A549 (cell line): Measurements from ENCODE around the gene PHF2. TPM values are rescaled to one million over a fixed set of nuclear protein-coding genes. Genes with fewer than 3 reads are reported as not detected.

Experiments
- ATAC-seq, 2 experiments: fragments of 200-7000 bp in 1 of 2; fragments of >200 bp in 1 of 2; cut with Nextera tagmentation in 1 of 2; cut with Tn5 transposase in 1 of 2; 3 replicates each; pipeline versions ENCODE4 v1.8.0 to v1.9.1; 2018 to 2020; ENCODE audit warnings: mild to moderate bottlenecking in 1 of 2, moderate library complexity in 1 of 2
- CTCF ChIA-PET: fragments of 300-600 bp; sonication (Branson Sonifier 250); formaldehyde crosslinking; extraction: SDS; loops from one replicate; lab custom pipeline; 2021; ENCODE audit warnings: antibody characterized with exemption, inconsistent platforms; lab: Yijun Ruan, JAX
- POLR2A ChIA-PET: fragments of 350-600 bp; formaldehyde crosslinking; extraction: SDS; loops from one replicate; lab custom pipeline; 2021; ENCODE audit warnings: antibody characterized with exemption, inconsistent platforms; lab: Yijun Ruan, JAX
- DNase-seq, 2 experiments: peaks; one replicate each; pipeline versions ENCODE4 v3.0.0 to v3.0.0-alpha.2; 2011 to 2016; ENCODE audit warnings: low read depth in 1 of 2, low spot score in 1 of 2
- FAIRE-seq: peaks from 2 replicates; lab custom pipeline; 2011; peaks lifted over from hg19 to GRCh38; lab: Jason Lieb, UNC
- H3K27ac ChIP-seq, 2 experiments: fragments of >200 bp; sonication (Bioruptor Twin); formaldehyde crosslinking; 3 replicates each; pipeline ENCODE4 v1.5.1; 2016 to 2017
- H3K4me1 ChIP-seq: fragments of >200 bp; sonication (Bioruptor Twin); formaldehyde crosslinking; 3 replicates; pipeline ENCODE4 v1.6.1; 2016
- H3K4me2 ChIP-seq: fragments of >200 bp; sonication (Bioruptor Twin); formaldehyde crosslinking; 3 replicates; pipeline ENCODE4 v1.6.1; 2016
- H3K4me3 ChIP-seq: fragments of >200 bp; sonication (Bioruptor Twin); formaldehyde crosslinking; 3 replicates; pipeline ENCODE4 v1.5.1; 2016
- H3K9me3 ChIP-seq: fragments of >200 bp; sonication (Bioruptor Twin); formaldehyde crosslinking; 3 replicates; pipeline ENCODE4 v1.6.1; 2016
- ATOH8 ChIP-seq: fragments of 250-450 bp; sonication (Bioruptor Pico); IDR thresholded peaks from 2 replicates; pipeline ENCODE4 v1.5.0; 2020; ENCODE audit warnings: low read depth, mild to moderate bottlenecking, moderate library complexity
- BHLHE40 ChIP-seq: IDR thresholded peaks from 2 replicates; pipeline ENCODE4 v1.6.1; 2012; ENCODE audit warnings: low read depth, low read length, inconsistent platforms
- CBX8 ChIP-seq: fragments of 200-600 bp; sonication (generic); IDR thresholded peaks from 2 replicates; pipeline ENCODE4 v1.6.1; 2016
- CEBPB ChIP-seq, 2 experiments: fragments of >200 bp in 1 of 2; sonication (Bioruptor Twin) in 1 of 2; formaldehyde crosslinking in 1 of 2; IDR thresholded peaks; 2 replicates each; pipeline ENCODE4 v1.6.1; 2012 to 2016
- CHD2 ChIP-seq: fragments of 150-350 bp; IDR thresholded peaks from 2 replicates; pipeline ENCODE4 v1.6.1; 2014; ENCODE audit warnings: low read length; ENCODE audit not compliant: partially characterized antibody
- CHD4 ChIP-seq: fragments of 200-600 bp; sonication (generic); IDR thresholded peaks from 2 replicates; pipeline ENCODE4 v1.6.1; 2016; ENCODE audit warnings: antibody characterized with exemption, mild to moderate bottlenecking, borderline replicate concordance
- E2F6 ChIP-seq: IDR thresholded peaks from 2 replicates; pipeline ENCODE4 v1.6.1; 2012; ENCODE audit warnings: low read depth, borderline replicate concordance
- ELK1 ChIP-seq: fragments of 150-350 bp; IDR thresholded peaks from 2 replicates; pipeline ENCODE4 v1.6.1; 2014; ENCODE audit warnings: low read depth, mild to moderate bottlenecking, low read length
- FOSB ChIP-seq: fragments of 250-450 bp; sonication (Bioruptor Pico); IDR thresholded peaks from 2 replicates; pipeline ENCODE4 v1.5.0; 2020; ENCODE audit warnings: mild to moderate bottlenecking, moderate library complexity
- FOXS1 ChIP-seq: fragments of 250-450 bp; sonication (Bioruptor Pico); IDR thresholded peaks from 2 replicates; pipeline ENCODE4 v1.5.0; 2020; ENCODE audit warnings: mild to moderate bottlenecking, moderate library complexity
- GATA3 ChIP-seq: IDR thresholded peaks from 2 replicates; pipeline ENCODE4 v1.6.1; 2012; ENCODE audit warnings: borderline replicate concordance
- HOXA7 ChIP-seq: fragments of 250-450 bp; sonication (Bioruptor Pico); IDR thresholded peaks from 2 replicates; pipeline ENCODE4 v1.5.0; 2020; ENCODE audit warnings: mild to moderate bottlenecking, moderate library complexity
- HOXB5 ChIP-seq: fragments of 250-450 bp; sonication (Bioruptor Pico); IDR thresholded peaks from 2 replicates; pipeline ENCODE4 v1.5.0; 2020; ENCODE audit warnings: mild to moderate bottlenecking, moderate library complexity
- JUN ChIP-seq, 2 experiments: fragments of >200 bp; sonication (Bioruptor Twin); formaldehyde crosslinking; IDR thresholded peaks; 2 replicates in 1 of 2; 3 replicates in 1 of 2; pipeline ENCODE4 v1.6.1; 2016 to 2017
- JUNB ChIP-seq: fragments of >200 bp; sonication (Bioruptor Twin); formaldehyde crosslinking; IDR thresholded peaks from 2 replicates; pipeline ENCODE4 v1.6.1; 2016
- NFE2L2 ChIP-seq: fragments of 150-350 bp; conservative IDR thresholded peaks from 2 replicates; pipeline ENCODE4 v1.6.1; 2014; ENCODE audit warnings: low read length
- NPAS2 ChIP-seq: fragments of 250-450 bp; sonication (Bioruptor Pico); IDR thresholded peaks from 2 replicates; pipeline ENCODE4 v1.8.0; 2022; ENCODE audit warnings: mild to moderate bottlenecking, moderate library complexity, borderline replicate concordance
- NR3C1 ChIP-seq: fragments of >200 bp; sonication (Bioruptor Twin); formaldehyde crosslinking; IDR thresholded peaks from 3 replicates; pipeline ENCODE4 v1.6.1; 2017
- PHF8 ChIP-seq: fragments of 200-600 bp; sonication (generic); IDR thresholded peaks from 2 replicates; pipeline ENCODE4 v1.6.1; 2016; ENCODE audit warnings: low read depth, mild to moderate bottlenecking, antibody characterized with exemption, moderate library complexity, borderline replicate concordance
- POLR2A ChIP-seq: IDR thresholded peaks from 2 replicates; pipeline ENCODE4 v1.6.1; 2012; ENCODE audit warnings: mild to moderate bottlenecking, low read length
- POLR2AphosphoS2 ChIP-seq: conservative IDR thresholded peaks from 2 replicates; pipeline ENCODE4 v1.6.1; 2012; ENCODE audit warnings: low read length, improper control_type of control experiment, inconsistent platforms
- RCOR1 ChIP-seq: fragments of 150-350 bp; IDR thresholded peaks from 2 replicates; pipeline ENCODE4 v1.6.1; 2014; ENCODE audit warnings: antibody characterized with exemption, low read length, low read depth
- SMC3 ChIP-seq: fragments of >200 bp; sonication (Bioruptor Twin); formaldehyde crosslinking; IDR thresholded peaks from 3 replicates; pipeline ENCODE4 v1.6.1; 2018; ENCODE audit warnings: inconsistent platforms
- WGBS: methylation state at CpG from one replicate; pipeline ENCODE4 v1.1.6; 2017; ENCODE audit errors: missing lambda C conversion rate; 5-methylcytosine and 5-hydroxymethylcytosine counted together
- polyA plus RNA-seq, 4 experiments: library from polyadenylated mRNA; depleted of rRNA in 3 of 4; stranded (reverse); fragments of >200 nt; fragmentation: RNase III in 1 of 4; extraction: RNeasy Plus Mini Kit Qiagen cat#74134 plus additional on column Dnase treatment in 1 of 4; gene quantifications; 2 replicates in 3 of 4; 3 replicates in 1 of 4; pipeline ENCODE4 v1.2.3, GENCODE V29; 2011 to 2017

The PHF2 gene
- polyA plus RNA-seq, 2 of the 4 experiments (the other 2 are of a cell fraction), result 9.6 to 12.2 TPM

- 94% methylated on average over 18 of the region's 18 CpGs for WGBS
- ChIA-PET CTCF (interaction anchor here (2.8 kb wide), 1 partner anchor 15 kb away, joined by 22 read pairs; no protein-coding TSS in a partner anchor), POLR2A (no interaction called here)
- Histone ChIP-seq H3K4me2 (no peak overlapping the region), H3K9me3 (no peaks in the 10 kb centered on the region), H3K27ac (no peak overlapping the region), H3K4me3 (no peak overlapping the region), H3K4me1 (no peaks in the 10 kb centered on the region)
- TF ChIP-seq JUN (IDR thresholded peaks at IDR 0.05), result no peak
- TF ChIP-seq ELK1, result no peak
- no peak for TF ChIP-seq CEBPB (IDR thresholded peaks at IDR 0.05)
- TF ChIP-seq JUNB, result no peak
- TF ChIP-seq POLR2A, result no peak
- no peak for TF ChIP-seq CBX8
- TF ChIP-seq SMC3, result no peak
- TF ChIP-seq NR3C1, result no peak
- no peak for DNase-seq
- no peak for ATAC-seq
- FAIRE-seq, result no peak
Observed at GRCh38 chr9:93667006-93667405, 90.6 kb downstream of the PHF2 start.

GRCh38 chr9:93667627-93668026 is 91.2 kb downstream of the PHF2 start:
- TF ChIP-seq HOXB5 (no peak), POLR2AphosphoS2 (no peak), FOXS1 (CRISPR knock-in tag) (no peak), PHF8 (no peak), RCOR1 (no peak), CHD2 (no peak), E2F6 (no peak), HOXA7 (no peak), NFE2L2 (no peak), GATA3 (no peak), NPAS2 (CRISPR knock-in tag) (no peak), ATOH8 (CRISPR knock-in tag) (no peak), FOSB (CRISPR knock-in tag) (no peak), CHD4 (no peak), JUN (IDR thresholded peaks at IDR 0.05) (no peak), SMC3 (no peak)
- POLR2A ChIA-PET, result no interaction called here

GRCh38 chr9:93668261-93668871 is 92.0 kb downstream of the PHF2 start:
- TF ChIP-seq RCOR1, result no peak
- no peak for TF ChIP-seq BHLHE40
- TF ChIP-seq, all 56 proteins: peak for 0
- Histone ChIP-seq H3K4me2 (no peak overlapping the region), H3K27ac (no peak overlapping the region), H3K4me1 (no peaks in the 10 kb centered on the region), H3K9me3 (no peaks in the 10 kb centered on the region), H3K4me3 (no peak overlapping the region)
- CTCF ChIA-PET, result interaction anchor here (2.8 kb wide), 1 partner anchor 13 kb away, joined by 22 read pairs; no protein-coding TSS in a partner anchor
- POLR2A ChIA-PET, result no interaction called here
- FAIRE-seq (no peak), DNase-seq (no peak), ATAC-seq (no peak)
- WGBS, result 98% methylated on average over 4 of the region's 12 CpGs

More at GRCh38 chr9:93667627-93668026, 91.2 kb downstream of the PHF2 start:
- Histone ChIP-seq H3K27ac (no peak overlapping the region), H3K9me3 (no peaks in the 10 kb centered on the region), H3K4me2 (no peak overlapping the region), H3K4me3 (no peak overlapping the region), H3K4me1 (no peaks in the 10 kb centered on the region)
- no peak for FAIRE-seq
- ATAC-seq, result no peak
- 92% methylated on average over 2 of the region's 4 CpGs for WGBS
- CTCF ChIA-PET, result interaction anchor here (2.8 kb wide), 1 partner anchor 14 kb away, joined by 22 read pairs; no protein-coding TSS in a partner anchor
- DNase-seq, result no peak
